Muscle of arm (tissue), 12 donors: Measurements from ENCODE around the gene SHC1. TPM values are rescaled to one million over a fixed set of nuclear protein-coding genes. Genes with fewer than 3 reads are reported as not detected.
A peak's percentile ranks its signal among the peaks of the same experiment; 100 is the strongest.

Source experiments
- DNase-seq: peaks from one replicate; pipeline ENCODE4 v3.0.0-alpha.2; 2013
- polyA plus RNA-seq, 12 donors: library from polyadenylated mRNA; unstranded; fragments of 120-200 nt; gene quantifications; one replicate each; pipeline ENCODE4 v1.2.1, GENCODE V29; 2013; ENCODE audit not compliant: insufficient read length in 12 of 12

SHC1 gene
- polyA plus RNA-seq, 12 donors = 66.6 to 136 (median 92.4) TPM; not detected in 1

- DNase-seq = no peak
Observed at GRCh38 chr1:154940651-154941194, 29.8 kb downstream of the SHC1 start.

- DNase-seq = no peak
Observed at GRCh38 chr1:154940213-154940560, 30.4 kb downstream of the SHC1 start.

GRCh38 chr1:154938604-154939399 lies 31.7 kb downstream of the SHC1 start:
- no peak for DNase-seq

GRCh38 chr1:154937988-154938386 lies 32.6 kb downstream of the SHC1 start:
- no peak for DNase-seq

GRCh38 chr1:154937085-154937987 lies 33.2 kb downstream of the SHC1 start:
- DNase-seq = peak; percentile 97

GRCh38 chr1:154936555-154937084 lies 33.9 kb downstream of the SHC1 start, which contains the start of gene PMVK:
Gene PMVK, minus strand, starts transcription at chr1:154936719. Its CDS starts 34 bp downstream, at chr1:154936685.
- DNase-seq = peak; percentile 97

GRCh38 chr1:154935749-154936554 lies 34.6 kb downstream of the SHC1 start:
- DNase-seq = no peak

- no peak for DNase-seq
Observed at GRCh38 chr1:154934358-154934948, 36.1 kb downstream of the SHC1 start.

GRCh38 chr1:154931940-154932487 lies 38.5 kb downstream of the SHC1 start:
- DNase-seq = no peak

- DNase-seq = no peak
Observed at GRCh38 chr1:154926201-154926600, 44.3 kb downstream of the SHC1 start.

GRCh38 chr1:154925335-154926170 lies 45.0 kb downstream of the SHC1 start:
- no peak for DNase-seq

GRCh38 chr1:154923695-154924094 lies 46.9 kb downstream of the SHC1 start:
- no peak for DNase-seq

GRCh38 chr1:154913273-154913672 lies 57.3 kb downstream of the SHC1 start:
- DNase-seq = no peak

GRCh38 chr1:154912755-154913154 lies 57.8 kb downstream of the SHC1 start:
- no peak for DNase-seq

Other genes with a start within 250 kb of the SHC1 start
- gene KCNN3, start 100.5 kb downstream of the SHC1 start, polyA plus RNA-seq = 10 to 100 TPM in 5 of 12 donors, 1 to 10 TPM in 6, not detected in 1; 5.8 to 12.8 (median 9.5) TPM
- gene PMVK, start 34.0 kb downstream of the SHC1 start, polyA plus RNA-seq = 10 to 100 TPM in 11 of 12 donors, not detected in 1; 20.1 to 28.8 (median 26.1) TPM
- 100 to 1,000 TPM in 8 of 12 donors, 10 to 100 TPM in 3, not detected in 1; 74.1 to 186 (median 153) TPM for gene PBXIP1, start 14.6 kb downstream of the SHC1 start, polyA plus RNA-seq
- gene PYGO2, start 9.0 kb downstream of the SHC1 start, polyA plus RNA-seq = 10 to 100 TPM in 11 of 12 donors, not detected in 1; 21.7 to 39.5 (median 28.7) TPM
- 10 to 100 TPM in 11 of 12 donors, not detected in 1; 44.1 to 77.4 (median 65.4) TPM for gene CKS1B, start 3.9 kb upstream of the SHC1 start, polyA plus RNA-seq
- 10 to 100 TPM in 11 of 12 donors, not detected in 1; 13.1 to 23.6 (median 19.7) TPM for gene FLAD1, start 12.6 kb upstream of the SHC1 start, polyA plus RNA-seq
- under 1 TPM in 1 of 12 donors, not detected in 11; 0.49 TPM for gene LENEP, start 22.8 kb upstream of the SHC1 start, polyA plus RNA-seq
- gene ZBTB7B, start 32.1 kb upstream of the SHC1 start, polyA plus RNA-seq = 10 to 100 TPM in 4 of 12 donors, 1 to 10 TPM in 7, not detected in 1; 3.9 to 32.4 (median 8.5) TPM
- gene DCST2, start 63.0 kb upstream of the SHC1 start, polyA plus RNA-seq = 1 to 10 TPM in 3 of 12 donors, under 1 TPM in 7, not detected in 2; 0.34 to 1.6 (median 0.57) TPM
- under 1 TPM in 8 of 12 donors, not detected in 4; 0.16 to 0.29 (median 0.24) TPM for gene DCST1, start 63.1 kb upstream of the SHC1 start, polyA plus RNA-seq
- gene ADAM15, start 80.6 kb upstream of the SHC1 start, polyA plus RNA-seq = 100 to 1,000 TPM in 1 of 12 donors, 10 to 100 TPM in 10, not detected in 1; 47.2 to 143 (median 56.3) TPM
- 10 to 100 TPM in 3 of 12 donors, 1 to 10 TPM in 8, not detected in 1; 4.7 to 12.1 (median 6.5) TPM for gene EFNA4, start 93.0 kb upstream of the SHC1 start, polyA plus RNA-seq
- gene EFNA3, start 108.1 kb upstream of the SHC1 start, polyA plus RNA-seq = 10 to 100 TPM in 1 of 12 donors, 1 to 10 TPM in 9, not detected in 2; 1.3 to 11.7 (median 2.1) TPM
- gene EFNA1, start 157.1 kb upstream of the SHC1 start, polyA plus RNA-seq = 10 to 100 TPM in 11 of 12 donors, not detected in 1; 19.3 to 35.9 (median 23.3) TPM
- gene SLC50A1, start 165.1 kb upstream of the SHC1 start, polyA plus RNA-seq = 10 to 100 TPM in 11 of 12 donors, not detected in 1; 18.5 to 27.5 (median 23.4) TPM
- gene DPM3, start 169.8 kb upstream of the SHC1 start, polyA plus RNA-seq = 10 to 100 TPM in 10 of 12 donors, not detected in 2; 13.2 to 24.3 (median 17.5) TPM
- 100 to 1,000 TPM in 5 of 12 donors, 10 to 100 TPM in 6, not detected in 1; 59.2 to 147 (median 99.7) TPM for gene KRTCAP2, start 202.6 kb upstream of the SHC1 start, polyA plus RNA-seq
- 1 to 10 TPM in 2 of 12 donors, under 1 TPM in 9, not detected in 1; 0.35 to 5.8 (median 0.56) TPM for gene TRIM46, start 203.1 kb upstream of the SHC1 start, polyA plus RNA-seq
- gene THBS3, start 237.2 kb upstream of the SHC1 start, polyA plus RNA-seq = 10 to 100 TPM in 11 of 12 donors, not detected in 1; 44.8 to 81.2 (median 63.4) TPM
- gene MTX1, start 237.9 kb upstream of the SHC1 start, polyA plus RNA-seq = 10 to 100 TPM in 11 of 12 donors, not detected in 1; 12.7 to 23.0 (median 19.0) TPM